ENCODE data around the gene CPPED1.

CPPED1 gene

DNA sequence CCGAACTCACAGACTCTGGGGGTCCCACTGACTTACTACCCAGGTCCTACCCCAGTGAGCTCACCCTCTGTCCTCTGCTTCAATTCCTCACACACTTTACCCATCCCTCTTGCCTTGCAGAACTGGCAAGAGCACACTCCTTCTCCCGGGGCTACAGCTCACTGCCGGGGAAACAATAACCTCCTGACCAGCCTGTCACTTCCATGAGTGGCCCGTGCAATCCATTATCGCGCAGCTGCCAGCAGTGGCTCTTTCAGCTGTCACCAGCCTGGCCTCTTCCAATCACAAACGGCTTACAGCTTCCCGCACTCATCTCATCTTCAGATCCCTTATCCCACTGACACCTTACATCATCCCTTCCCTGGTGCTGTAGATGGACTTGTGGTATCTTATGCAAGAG is 79.5 kb downstream of the CPPED1 start:
- Histone ChIP-seq H3K9me3 (ENCODE audit: control insufficient read depth, low read length) (no peaks in the 10 kb centered on the region), H3K4me3 (ENCODE audit: insufficient read depth, low read depth, low read length, poor library complexity, severe bottlenecking) (no peak overlapping the region), H3K4me1 (ENCODE audit: control insufficient read depth, insufficient read depth, low read length, poor library complexity, severe bottlenecking) (no peaks in the 10 kb centered on the region), H3K27me3 (replicated peaks; ENCODE audit: control insufficient read depth, insufficient read depth, low read length, poor library complexity, severe bottlenecking) (no peaks in the 10 kb centered on the region), H3K36me3 (ENCODE audit: control insufficient read depth, insufficient read depth, low read length) (no peaks in the 10 kb centered on the region), H3K27ac (ENCODE audit: insufficient read depth, low read length, poor library complexity, severe bottlenecking) (no peak overlapping the region)
- DNase-seq: no peak

DNA sequence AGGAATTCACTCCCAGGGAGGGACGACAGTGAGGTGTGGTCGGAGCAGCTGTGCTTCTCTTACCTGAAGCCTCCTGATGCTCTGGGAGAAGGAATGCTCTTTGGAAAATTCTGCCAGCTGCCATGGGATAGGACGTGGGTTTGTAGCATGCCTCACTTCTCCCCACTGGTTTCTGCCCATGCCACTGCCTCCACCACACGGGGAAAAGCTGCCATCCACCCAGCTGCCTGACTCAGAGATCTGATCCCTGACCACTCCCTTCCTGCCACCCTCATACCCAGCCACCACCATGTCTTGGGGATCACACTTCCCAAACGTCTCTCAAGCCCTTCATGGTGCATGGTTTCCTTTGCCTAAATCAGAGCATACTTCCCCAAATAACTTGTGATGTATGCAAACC is 80.0 kb downstream of the CPPED1 start:
- no peak overlapping the region for H3K4me3 ChIP-seq (ENCODE audit: insufficient read depth, low read depth, low read length, poor library complexity, severe bottlenecking)
- no peaks in the 10 kb centered on the region for H3K27me3 ChIP-seq (replicated peaks; ENCODE audit: control insufficient read depth, insufficient read depth, low read length, poor library complexity, severe bottlenecking)
- H3K4me1 ChIP-seq (ENCODE audit: control insufficient read depth, insufficient read depth, low read length, poor library complexity, severe bottlenecking): no peaks in the 10 kb centered on the region
- H3K9me3 ChIP-seq (ENCODE audit: control insufficient read depth, low read length): no peaks in the 10 kb centered on the region
- no peak for DNase-seq
- H3K27ac ChIP-seq (ENCODE audit: insufficient read depth, low read length, poor library complexity, severe bottlenecking): no peak overlapping the region
- no peaks in the 10 kb centered on the region for H3K36me3 ChIP-seq (ENCODE audit: control insufficient read depth, insufficient read depth, low read length)

DNA sequence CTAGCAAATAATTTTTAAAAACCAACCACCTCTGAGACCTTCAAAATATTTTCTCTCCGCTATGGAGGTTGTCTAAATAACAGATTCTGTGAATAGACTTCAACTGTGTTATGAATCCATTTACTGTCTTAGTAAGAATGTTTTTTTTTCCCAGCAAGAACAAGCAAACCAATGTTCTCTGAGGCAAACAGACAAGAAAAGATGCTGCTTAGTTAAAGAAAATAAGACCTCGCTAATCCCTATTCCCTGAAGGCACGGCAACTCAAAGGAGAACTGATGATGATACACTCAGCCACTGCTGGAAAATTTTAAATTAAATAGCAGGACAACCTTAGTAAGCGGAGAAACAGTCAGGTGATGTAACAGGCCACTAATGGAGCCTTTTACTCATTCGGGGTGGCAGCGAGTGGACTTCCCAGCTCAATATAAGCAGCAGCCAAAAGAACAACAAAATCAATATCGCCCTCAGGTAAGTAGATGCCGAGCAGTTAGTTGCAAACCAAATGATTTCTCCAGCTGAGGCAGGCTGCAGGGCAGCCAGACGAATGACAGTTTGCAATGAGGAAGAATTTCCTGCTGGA is 81.8 kb downstream of the CPPED1 start:
- no peak for DNase-seq
- no peaks in the 10 kb centered on the region for H3K4me1 ChIP-seq (ENCODE audit: control insufficient read depth, insufficient read depth, low read length, poor library complexity, severe bottlenecking)
- H3K36me3 ChIP-seq (ENCODE audit: control insufficient read depth, insufficient read depth, low read length): no peaks in the 10 kb centered on the region
- no peak overlapping the region for H3K4me3 ChIP-seq (ENCODE audit: insufficient read depth, low read depth, low read length, poor library complexity, severe bottlenecking)
- no peaks in the 10 kb centered on the region for H3K27me3 ChIP-seq (replicated peaks; ENCODE audit: control insufficient read depth, insufficient read depth, low read length, poor library complexity, severe bottlenecking)
- H3K9me3 ChIP-seq (ENCODE audit: control insufficient read depth, low read length): no peaks in the 10 kb centered on the region
- no peak overlapping the region for H3K27ac ChIP-seq (ENCODE audit: insufficient read depth, low read length, poor library complexity, severe bottlenecking)

DNA sequence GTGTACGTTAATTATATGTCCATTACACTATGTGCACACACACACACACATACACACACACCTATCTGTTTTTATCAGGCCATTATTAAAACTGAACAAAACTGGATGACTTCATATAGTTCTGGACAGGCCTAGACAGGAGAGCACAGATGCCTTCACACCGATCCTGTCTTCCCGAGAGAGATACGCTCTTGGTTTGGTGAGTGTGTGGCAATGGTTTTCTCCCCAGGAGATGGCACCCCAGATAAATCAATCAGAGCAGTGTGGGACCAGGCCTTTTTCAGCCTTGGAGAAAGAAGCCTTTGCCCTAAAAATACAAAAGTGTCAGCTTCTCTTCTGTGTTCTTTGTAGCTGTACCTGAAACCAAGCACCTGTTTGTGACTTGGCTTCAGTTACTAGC is 83.7 kb downstream of the CPPED1 start:
- no peaks in the 10 kb centered on the region for H3K36me3 ChIP-seq (ENCODE audit: control insufficient read depth, insufficient read depth, low read length)
- H3K9me3 ChIP-seq (ENCODE audit: control insufficient read depth, low read length): no peaks in the 10 kb centered on the region
- H3K4me1 ChIP-seq (ENCODE audit: control insufficient read depth, insufficient read depth, low read length, poor library complexity, severe bottlenecking): no peaks in the 10 kb centered on the region
- DNase-seq: no peak
- no peak overlapping the region for H3K27ac ChIP-seq (ENCODE audit: insufficient read depth, low read length, poor library complexity, severe bottlenecking)
- H3K27me3 ChIP-seq (replicated peaks; ENCODE audit: control insufficient read depth, insufficient read depth, low read length, poor library complexity, severe bottlenecking): no peaks in the 10 kb centered on the region
- no peak overlapping the region for H3K4me3 ChIP-seq (ENCODE audit: insufficient read depth, low read depth, low read length, poor library complexity, severe bottlenecking)

DNA sequence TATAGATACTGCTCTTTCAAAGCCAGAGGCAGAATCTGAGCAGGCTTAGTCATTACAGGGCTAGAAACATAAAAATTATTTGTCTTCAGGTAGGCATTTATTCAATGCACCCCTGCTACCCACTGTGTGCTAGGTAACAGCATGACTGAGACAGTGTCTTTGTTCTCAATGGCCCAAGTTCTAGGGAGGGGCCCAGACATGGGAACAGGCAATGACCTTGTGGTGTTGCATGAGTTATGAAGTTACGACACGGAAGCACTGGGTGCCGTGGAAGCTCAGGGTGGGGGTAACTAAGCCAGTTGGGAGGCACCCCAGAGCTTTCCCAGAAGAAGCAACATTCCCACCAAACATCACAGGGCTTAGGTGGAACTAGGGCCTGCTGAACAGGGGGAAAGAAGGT is 87.0 kb downstream of the CPPED1 start:
- H3K27ac ChIP-seq (ENCODE audit: insufficient read depth, low read length, poor library complexity, severe bottlenecking): no peak overlapping the region
- H3K4me3 ChIP-seq (ENCODE audit: insufficient read depth, low read depth, low read length, poor library complexity, severe bottlenecking): no peak overlapping the region
- no peaks in the 10 kb centered on the region for H3K4me1 ChIP-seq (ENCODE audit: control insufficient read depth, insufficient read depth, low read length, poor library complexity, severe bottlenecking)
- no peak for DNase-seq
- no peaks in the 10 kb centered on the region for H3K9me3 ChIP-seq (ENCODE audit: control insufficient read depth, low read length)
- no peaks in the 10 kb centered on the region for H3K27me3 ChIP-seq (replicated peaks; ENCODE audit: control insufficient read depth, insufficient read depth, low read length, poor library complexity, severe bottlenecking)
- H3K36me3 ChIP-seq (ENCODE audit: control insufficient read depth, insufficient read depth, low read length): no peaks in the 10 kb centered on the region

DNA sequence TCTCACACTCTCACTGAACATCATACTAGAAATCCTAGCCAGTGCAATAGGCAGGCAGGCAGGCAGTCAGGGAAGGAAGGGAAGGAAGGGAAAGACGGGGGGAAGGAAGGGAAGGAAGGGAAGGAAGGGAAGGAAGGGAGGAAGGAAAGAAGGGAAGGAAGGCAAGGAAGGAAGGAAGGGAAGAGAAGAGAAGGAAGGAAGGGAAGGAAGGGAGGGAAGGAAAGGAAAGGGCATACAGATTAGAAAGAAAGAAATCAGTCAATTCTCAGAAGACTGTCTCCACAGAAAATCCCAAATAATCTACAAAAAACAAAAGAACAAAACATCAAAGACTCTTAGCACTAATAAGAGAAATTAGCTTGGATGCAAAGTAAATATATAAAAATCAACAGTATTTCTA is 93.9 kb downstream of the CPPED1 start:
- no peaks in the 10 kb centered on the region for H3K27me3 ChIP-seq (replicated peaks; ENCODE audit: control insufficient read depth, insufficient read depth, low read length, poor library complexity, severe bottlenecking)
- H3K9me3 ChIP-seq (ENCODE audit: control insufficient read depth, low read length): no peaks in the 10 kb centered on the region
- H3K36me3 ChIP-seq (ENCODE audit: control insufficient read depth, insufficient read depth, low read length): no peaks in the 10 kb centered on the region
- no peaks in the 10 kb centered on the region for H3K4me1 ChIP-seq (ENCODE audit: control insufficient read depth, insufficient read depth, low read length, poor library complexity, severe bottlenecking)
- H3K4me3 ChIP-seq (ENCODE audit: insufficient read depth, low read depth, low read length, poor library complexity, severe bottlenecking): no peak overlapping the region
- DNase-seq: no peak
- no peak overlapping the region for H3K27ac ChIP-seq (ENCODE audit: insufficient read depth, low read length, poor library complexity, severe bottlenecking)

DNA sequence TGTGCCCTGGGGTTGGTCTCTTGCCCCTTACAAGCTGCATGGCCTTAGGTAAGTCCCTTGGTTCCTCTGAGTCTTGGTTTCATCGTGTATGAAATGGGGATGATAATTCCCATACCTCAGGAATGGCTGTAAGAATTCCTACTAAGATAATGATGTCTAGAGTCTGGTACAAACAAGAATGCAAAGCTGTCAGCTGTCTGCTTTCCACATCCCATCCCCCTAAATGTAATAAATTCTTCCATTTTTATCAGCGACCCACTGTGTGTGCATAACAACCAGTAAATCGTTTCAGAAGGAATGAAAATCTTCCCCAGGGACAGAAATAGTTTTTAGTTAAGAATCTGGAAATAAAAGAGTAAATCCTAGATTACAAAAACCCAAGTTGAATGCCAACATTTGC is 95.4 kb downstream of the CPPED1 start:
- no peaks in the 10 kb centered on the region for H3K9me3 ChIP-seq (ENCODE audit: control insufficient read depth, low read length)
- DNase-seq: no peak
- H3K4me1 ChIP-seq (ENCODE audit: control insufficient read depth, insufficient read depth, low read length, poor library complexity, severe bottlenecking): no peaks in the 10 kb centered on the region
- no peak overlapping the region for H3K27ac ChIP-seq (ENCODE audit: insufficient read depth, low read length, poor library complexity, severe bottlenecking)
- no peaks in the 10 kb centered on the region for H3K27me3 ChIP-seq (replicated peaks; ENCODE audit: control insufficient read depth, insufficient read depth, low read length, poor library complexity, severe bottlenecking)
- H3K36me3 ChIP-seq (ENCODE audit: control insufficient read depth, insufficient read depth, low read length): no peaks in the 10 kb centered on the region
- H3K4me3 ChIP-seq (ENCODE audit: insufficient read depth, low read depth, low read length, poor library complexity, severe bottlenecking): no peak overlapping the region

DNA sequence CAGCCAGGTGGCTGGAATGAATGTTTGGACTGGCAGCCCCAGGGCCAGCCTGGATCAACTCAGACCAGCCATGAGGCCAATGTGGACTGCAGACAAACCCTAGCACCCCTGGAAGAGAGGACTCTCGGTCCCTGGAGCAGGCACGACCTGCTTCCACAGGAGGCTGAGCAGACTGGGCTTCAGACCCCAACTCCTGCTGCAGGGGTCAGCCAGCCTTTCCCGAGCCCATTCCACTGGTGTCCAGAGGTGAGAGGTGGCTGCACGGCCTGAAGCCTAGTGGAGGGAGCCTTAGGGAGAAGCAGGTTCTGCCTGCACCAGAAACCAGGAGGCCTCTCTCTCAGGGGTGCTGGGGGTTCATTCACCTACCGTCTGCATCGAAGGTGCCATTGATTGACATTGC is 97.1 kb downstream of the CPPED1 start:
- Histone ChIP-seq H3K4me1 (ENCODE audit: control insufficient read depth, insufficient read depth, low read length, poor library complexity, severe bottlenecking) (no peaks in the 10 kb centered on the region), H3K36me3 (ENCODE audit: control insufficient read depth, insufficient read depth, low read length) (no peaks in the 10 kb centered on the region), H3K27me3 (replicated peaks; ENCODE audit: control insufficient read depth, insufficient read depth, low read length, poor library complexity, severe bottlenecking) (no peaks in the 10 kb centered on the region), H3K27ac (ENCODE audit: insufficient read depth, low read length, poor library complexity, severe bottlenecking) (no peak overlapping the region), H3K9me3 (ENCODE audit: control insufficient read depth, low read length) (no peaks in the 10 kb centered on the region), H3K4me3 (ENCODE audit: insufficient read depth, low read depth, low read length, poor library complexity, severe bottlenecking) (no peak overlapping the region)
- DNase-seq: no peak

DNA sequence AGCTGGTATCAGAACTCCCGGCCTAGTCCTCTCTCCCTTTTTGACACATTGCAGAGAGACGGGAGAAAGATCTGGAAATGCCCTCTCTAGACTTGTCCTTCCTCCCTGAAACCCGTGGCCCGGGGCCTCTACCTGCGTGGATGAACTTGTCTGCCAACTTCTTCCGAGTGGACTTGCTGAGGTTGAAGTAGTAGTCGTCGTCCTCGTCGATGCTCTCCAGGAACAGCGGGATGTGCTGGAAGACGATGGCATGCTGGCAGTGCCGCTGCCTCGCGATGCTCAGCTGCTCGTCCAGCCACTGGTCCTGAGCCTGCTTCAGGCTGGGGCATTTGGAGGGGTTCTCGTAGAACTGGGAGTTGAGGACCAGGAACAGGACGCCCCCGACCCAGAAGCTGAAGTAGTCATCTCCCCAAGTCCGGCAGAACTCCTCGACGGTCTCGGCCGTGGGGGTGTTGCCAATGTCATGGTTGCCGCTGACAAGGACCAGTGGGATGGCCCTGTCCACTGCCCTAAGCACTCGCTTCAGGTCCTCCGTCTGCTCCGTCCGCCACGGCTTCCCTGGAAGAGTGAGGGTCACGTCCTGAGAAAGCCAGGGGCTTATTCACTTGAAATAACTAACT is 99.1 kb downstream of the CPPED1 start:
- Histone ChIP-seq H3K27ac (ENCODE audit: insufficient read depth, low read length, poor library complexity, severe bottlenecking) (no peak overlapping the region), H3K4me3 (ENCODE audit: insufficient read depth, low read depth, low read length, poor library complexity, severe bottlenecking) (no peak overlapping the region), H3K36me3 (ENCODE audit: control insufficient read depth, insufficient read depth, low read length) (no peaks in the 10 kb centered on the region), H3K4me1 (ENCODE audit: control insufficient read depth, insufficient read depth, low read length, poor library complexity, severe bottlenecking) (no peaks in the 10 kb centered on the region), H3K9me3 (ENCODE audit: control insufficient read depth, low read length) (no peaks in the 10 kb centered on the region), H3K27me3 (replicated peaks; ENCODE audit: control insufficient read depth, insufficient read depth, low read length, poor library complexity, severe bottlenecking) (no peaks in the 10 kb centered on the region)
- no peak for DNase-seq

DNA sequence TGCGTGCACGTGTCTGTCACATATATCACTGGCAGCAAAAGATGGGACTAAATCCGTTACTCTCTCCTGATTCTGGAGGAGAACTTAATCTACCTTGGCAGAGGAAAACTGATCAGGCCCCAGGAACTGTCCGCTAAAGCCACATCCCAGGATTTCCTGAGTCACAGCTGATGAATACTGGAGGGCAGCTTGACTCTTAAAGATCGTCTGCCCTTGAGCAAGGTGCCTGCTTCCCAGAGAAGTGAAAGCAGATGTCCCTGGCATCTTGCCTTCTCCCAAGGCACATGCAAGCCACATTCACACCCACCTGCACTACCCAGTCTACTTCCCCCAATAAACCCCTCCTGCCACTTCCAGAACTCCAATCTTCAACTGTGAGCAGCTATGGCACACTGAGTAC is 99.8 kb downstream of the CPPED1 start:
- H3K4me1 ChIP-seq (ENCODE audit: control insufficient read depth, insufficient read depth, low read length, poor library complexity, severe bottlenecking): no peaks in the 10 kb centered on the region
- no peak for DNase-seq
- no peaks in the 10 kb centered on the region for H3K9me3 ChIP-seq (ENCODE audit: control insufficient read depth, low read length)
- H3K27me3 ChIP-seq (replicated peaks; ENCODE audit: control insufficient read depth, insufficient read depth, low read length, poor library complexity, severe bottlenecking): no peaks in the 10 kb centered on the region
- H3K4me3 ChIP-seq (ENCODE audit: insufficient read depth, low read depth, low read length, poor library complexity, severe bottlenecking): no peak overlapping the region
- no peak overlapping the region for H3K27ac ChIP-seq (ENCODE audit: insufficient read depth, low read length, poor library complexity, severe bottlenecking)
- no peaks in the 10 kb centered on the region for H3K36me3 ChIP-seq (ENCODE audit: control insufficient read depth, insufficient read depth, low read length)

Measured in effector memory CD4-positive, alpha-beta T cell (primary cell).